Suppressor macrophage treated with lipopolysaccharide for 1 hour (primary cell): Measurements from ENCODE around the gene TOGARAM2.
A peak's percentile ranks its signal among the peaks of the same experiment; 100 is the strongest.
"Not testable (repeated sequence)": the region's sequence is repeated elsewhere in the genome, so short reads cannot be mapped to it uniquely, and the experiment has no call there.

ENCODE experiments used
- DNase-seq, 3 donors: peaks; one replicate each; pipeline ENCODE4 v3.0.0-alpha.2; 2020 to 2022

TOGARAM2 gene

DNA sequence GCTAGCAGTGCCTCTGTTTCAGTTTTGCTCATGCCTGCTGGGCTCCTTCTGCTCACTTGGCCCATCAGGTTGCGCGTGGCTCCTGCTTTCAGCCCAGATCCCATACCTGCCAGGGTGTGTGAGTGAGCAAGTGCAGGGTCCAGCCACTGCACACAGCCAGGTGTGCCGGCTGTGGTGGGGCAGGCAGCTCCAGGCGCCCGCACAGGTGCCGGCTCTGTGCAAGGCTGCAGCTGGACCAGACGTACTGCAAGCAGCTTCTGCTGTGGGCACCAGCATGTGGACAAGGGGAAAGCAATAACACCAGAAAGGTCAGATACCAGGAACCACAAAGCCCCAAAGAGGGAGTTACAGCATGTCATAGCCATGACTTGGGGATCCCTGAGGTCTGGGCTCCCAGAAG lies 98.8 kb downstream of the TOGARAM2 start:
- DNase-seq, result no peak

DNA sequence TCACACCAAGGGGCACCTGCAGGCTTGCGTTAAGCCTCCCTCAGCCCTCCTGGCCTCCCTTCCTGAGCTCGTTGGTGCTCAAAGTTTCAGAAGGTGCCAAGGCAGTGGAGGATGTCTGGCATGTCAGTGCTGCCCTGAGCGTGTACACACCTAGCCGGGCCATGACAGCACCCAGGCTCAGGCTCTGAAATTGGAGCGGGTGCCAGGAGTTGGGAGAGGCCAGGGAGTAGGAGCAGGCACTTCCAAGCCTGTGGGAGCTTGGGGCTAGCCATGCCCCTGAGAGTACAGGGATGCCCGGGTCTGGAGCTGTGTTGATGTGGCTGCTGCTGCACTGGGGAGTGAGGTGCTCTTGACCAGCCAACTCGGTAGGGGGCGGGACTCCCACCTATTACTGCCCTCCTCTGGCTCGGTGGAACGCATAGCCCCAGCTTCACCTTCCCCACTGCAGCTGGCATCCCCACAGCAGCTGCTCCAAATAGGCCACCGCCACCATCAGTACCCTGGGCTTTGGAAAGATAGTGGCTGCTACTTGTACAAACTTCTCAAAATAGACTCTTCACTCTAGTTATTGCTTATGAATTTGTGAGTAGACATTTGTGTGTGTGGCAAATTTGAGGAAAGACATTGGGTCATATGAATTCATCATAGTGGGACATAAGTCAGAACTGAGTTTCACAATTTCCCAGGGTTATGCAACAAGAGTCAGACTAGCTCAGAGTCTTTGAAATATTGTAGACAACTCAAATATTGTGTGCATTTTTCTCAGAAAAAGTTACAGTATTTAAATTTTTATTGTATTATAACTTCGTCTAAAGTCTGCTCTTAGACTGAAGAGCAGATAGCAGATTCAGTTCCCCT lies 100.0 kb downstream of the TOGARAM2 start:
- DNase-seq, result peak; percentile 82 to 95 (median 93)

DNA sequence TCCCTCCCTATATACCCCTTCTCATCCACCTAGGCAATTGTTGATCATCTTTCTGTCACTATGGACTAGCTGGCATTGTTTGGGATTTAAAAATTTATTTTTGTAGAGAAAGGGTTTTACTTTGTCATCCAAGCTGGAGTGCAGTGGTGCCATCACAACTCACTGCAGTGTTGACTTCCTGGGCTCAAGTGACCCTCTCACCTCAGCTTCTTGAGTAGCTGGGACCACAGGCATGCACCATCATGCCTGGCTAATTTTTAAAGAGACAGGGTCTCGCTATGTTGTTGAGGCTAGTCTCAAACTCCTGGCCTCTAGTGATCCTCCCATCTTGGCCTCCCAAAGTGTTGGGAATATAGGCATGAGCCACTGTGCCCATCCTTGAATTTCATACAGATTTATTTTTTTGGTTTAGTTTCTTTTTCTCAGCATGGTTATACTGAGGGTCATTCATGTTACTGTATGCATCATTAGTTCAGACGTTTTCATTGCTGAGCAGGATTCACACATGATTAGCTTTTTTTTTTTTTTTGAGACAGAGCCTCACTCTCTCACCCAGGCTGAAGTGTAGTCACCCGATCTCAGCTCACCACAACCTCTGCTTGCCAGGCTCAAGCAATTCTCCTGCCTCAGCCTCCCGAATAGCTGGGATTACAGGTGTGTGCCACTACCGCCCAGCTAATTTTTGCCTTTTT lies 101.9 kb downstream of the TOGARAM2 start:
- DNase-seq, result no peak

GRCh38 chr2:29084554-29084953 lies 103.5 kb downstream of the TOGARAM2 start:
- no peak for DNase-seq

DNA sequence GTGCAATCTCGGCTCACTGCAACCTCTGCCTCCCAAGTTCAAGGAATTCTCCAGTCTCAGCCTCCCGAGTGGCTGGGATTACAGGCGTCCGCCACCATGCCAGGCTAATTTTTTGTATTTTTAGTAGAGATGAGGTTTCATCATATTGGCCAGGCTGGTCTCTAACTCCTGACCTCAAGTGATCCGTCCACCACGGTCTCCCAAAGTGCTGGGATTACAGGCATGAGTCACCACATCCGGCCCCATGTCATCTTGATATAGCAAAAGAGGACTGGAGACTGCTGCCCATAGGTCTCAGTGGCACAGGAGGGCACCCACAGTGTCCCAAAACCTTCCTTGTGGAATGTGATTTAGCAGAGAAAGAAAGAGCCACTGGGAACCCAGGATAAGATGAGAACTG lies 109.2 kb downstream of the TOGARAM2 start:
- not testable (repeated sequence) for DNase-seq

DNA sequence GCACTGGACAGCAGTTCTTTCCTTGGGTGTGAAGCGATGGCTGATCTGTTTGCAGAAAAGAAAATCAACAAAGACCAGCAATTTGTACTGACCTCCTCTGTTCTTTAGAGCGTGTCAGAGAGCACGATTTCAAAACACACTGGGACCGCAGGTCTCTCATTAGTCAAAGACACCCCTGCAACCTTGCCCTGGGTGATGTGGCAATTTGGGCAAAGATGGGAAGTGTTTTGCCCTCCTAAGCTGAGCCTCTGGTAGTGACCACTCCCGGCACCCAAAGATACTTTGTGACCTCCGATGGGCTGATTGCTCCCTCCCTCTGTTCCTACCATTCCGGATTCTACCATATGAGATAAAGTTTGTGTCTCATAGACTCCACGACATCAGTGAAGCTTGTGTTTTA lies 115.9 kb downstream of the TOGARAM2 start:
- DNase-seq, result no peak

DNA sequence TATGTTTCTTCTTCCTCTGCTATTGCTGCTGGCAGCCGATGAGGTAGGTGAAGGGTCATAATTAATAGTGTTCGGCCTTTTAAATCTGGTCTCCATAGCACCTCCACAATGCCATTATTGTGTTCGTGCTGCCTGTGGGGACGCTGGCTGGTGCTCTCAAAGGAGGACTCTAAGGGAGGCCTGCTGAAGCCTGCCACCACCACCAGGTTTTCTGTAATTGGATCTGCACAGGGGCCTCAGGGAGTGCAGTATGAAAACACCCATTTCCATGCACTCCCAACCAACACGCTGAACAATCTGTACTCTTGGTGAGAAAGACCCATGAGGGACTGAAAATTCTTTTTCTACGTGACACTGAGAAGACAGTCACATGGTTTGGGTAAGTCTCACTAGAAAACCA lies 116.5 kb downstream of the TOGARAM2 start:
- DNase-seq, result no peak

DNA sequence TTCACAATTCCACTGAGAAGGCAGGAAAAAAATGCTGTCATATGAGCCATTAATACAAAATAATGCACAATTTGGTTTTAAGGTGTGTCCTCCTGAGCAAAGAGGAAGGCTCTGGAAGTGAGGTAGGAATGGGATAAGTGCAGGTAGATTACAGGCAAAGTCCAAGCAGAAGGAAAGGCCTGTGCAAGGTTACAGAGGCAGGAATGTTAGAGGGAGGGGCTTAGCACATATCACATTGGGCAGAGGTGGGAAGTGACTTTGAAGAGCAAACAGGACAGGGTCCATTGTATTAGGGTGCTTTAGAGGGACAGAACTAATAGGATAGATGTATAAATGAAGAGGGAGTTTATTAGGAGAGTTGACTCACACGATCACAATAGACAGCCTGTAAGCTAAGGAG lies 119.5 kb downstream of the TOGARAM2 start:
- DNase-seq, result no peak
